ENCODE measurements around the gene SLC5A11. TPM values are rescaled to one million over a fixed set of nuclear protein-coding genes. Genes with fewer than 3 reads are reported as not detected.

The SLC5A11 gene
- total and polyA plus RNA-seq, 4 donors = 0.05 to 1.1 TPM; not detected in 2

GRCh38 chr16:24821129-24821528 lies 24.6 kb upstream of the SLC5A11 start:
- peaks cover 0 to 13% (median 0%) of the 10 kb centered on the region in 5 donors for H3K4me1 ChIP-seq (ENCODE audit: control insufficient read depth in 5 of 5, insufficient read depth in 5 of 5, low read length in 5 of 5)
- H3K27ac ChIP-seq (ENCODE audit: low read depth in 1 of 2, low read length in 1 of 2) = no peak overlapping the region
- 85 to 86% methylated on average over 9 of the region's 9 CpGs for WGBS, 2 donors
- H3K27me3 ChIP-seq (ENCODE audit: control insufficient read depth in 3 of 3, insufficient read depth in 3 of 3, low read length in 2 of 3) = no peaks in the 10 kb centered on the region
- DNase-seq = no peak
- TF ChIP-seq CTCF (IDR thresholded peaks at IDR 0.05; ENCODE audit: control extremely low read depth, extremely low read depth) = no peak
- no peaks in the 10 kb centered on the region for H3K9me3 ChIP-seq (ENCODE audit: control insufficient read depth in 4 of 4, insufficient read depth in 3 of 4, low read length in 3 of 4)
- peaks cover 48 to 59% (median 55%) of the 10 kb centered on the region in 4 donors for H3K36me3 ChIP-seq (ENCODE audit: control insufficient read depth in 4 of 4, insufficient read depth in 4 of 4, low read length in 4 of 4)
- H3K9ac ChIP-seq (ENCODE audit: insufficient read depth in 1 of 2, low read length in 2 of 2) = no peak overlapping the region
- no peak overlapping the region for H3K4me3 ChIP-seq
- ATAC-seq (ENCODE audit: insufficient read depth, low FRiP score) = no peak

- H3K36me3 ChIP-seq (ENCODE audit: control insufficient read depth in 4 of 4, insufficient read depth in 4 of 4, low read length in 4 of 4) = peaks cover 40 to 62% (median 46%) of the 10 kb centered on the region in 4 donors
Measured at GRCh38 chr16:24822542-24822941, 23.2 kb upstream of the SLC5A11 start.

GRCh38 chr16:24822974-24823373 lies 22.8 kb upstream of the SLC5A11 start:
- Histone ChIP-seq H3K9ac (ENCODE audit: insufficient read depth in 1 of 2, low read length in 2 of 2) (no peak overlapping the region), H3K36me3 (ENCODE audit: control insufficient read depth in 4 of 4, insufficient read depth in 4 of 4, low read length in 4 of 4) (peaks cover 35 to 60% (median 44%) of the 10 kb centered on the region in 4 donors), H3K27ac (ENCODE audit: low read depth in 1 of 2, low read length in 1 of 2) (no peak overlapping the region), H3K4me1 (ENCODE audit: control insufficient read depth in 5 of 5, insufficient read depth in 5 of 5, low read length in 5 of 5) (peaks cover 0 to 13% (median 0%) of the 10 kb centered on the region in 5 donors), H3K4me3 (no peak overlapping the region), H3K27me3 (ENCODE audit: control insufficient read depth in 3 of 3, insufficient read depth in 3 of 3, low read length in 2 of 3) (no peaks in the 10 kb centered on the region), H3K9me3 (ENCODE audit: control insufficient read depth in 4 of 4, insufficient read depth in 3 of 4, low read length in 3 of 4) (no peaks in the 10 kb centered on the region)
- 95 to 98% methylated on average over 8 of the region's 8 CpGs for WGBS, 2 donors
- ATAC-seq (ENCODE audit: insufficient read depth, low FRiP score) (no peak), DNase-seq (no peak)
- TF ChIP-seq CTCF (IDR thresholded peaks at IDR 0.05; ENCODE audit: control extremely low read depth, extremely low read depth) = no peak

More at GRCh38 chr16:24822542-24822941, 23.2 kb upstream of the SLC5A11 start:
- H3K27me3 ChIP-seq (ENCODE audit: control insufficient read depth in 3 of 3, insufficient read depth in 3 of 3, low read length in 2 of 3) = no peaks in the 10 kb centered on the region
- TF ChIP-seq CTCF (IDR thresholded peaks at IDR 0.05; ENCODE audit: control extremely low read depth, extremely low read depth) = no peak
- no peak overlapping the region for H3K4me3 ChIP-seq
- WGBS, 2 donors = 95 to 97% methylated on average over 10 of the region's 10 CpGs
- H3K27ac ChIP-seq (ENCODE audit: low read depth in 1 of 2, low read length in 1 of 2) = no peak overlapping the region
- H3K4me1 ChIP-seq (ENCODE audit: control insufficient read depth in 5 of 5, insufficient read depth in 5 of 5, low read length in 5 of 5) = peaks cover 0 to 13% (median 0%) of the 10 kb centered on the region in 5 donors
- DNase-seq (no peak), ATAC-seq (ENCODE audit: insufficient read depth, low FRiP score) (no peak)
- H3K9me3 ChIP-seq (ENCODE audit: control insufficient read depth in 4 of 4, insufficient read depth in 3 of 4, low read length in 3 of 4) = no peaks in the 10 kb centered on the region
- H3K9ac ChIP-seq (ENCODE audit: insufficient read depth in 1 of 2, low read length in 2 of 2) = no peak overlapping the region

- Histone ChIP-seq H3K4me3 (no peak overlapping the region), H3K27me3 (ENCODE audit: control insufficient read depth in 3 of 3, insufficient read depth in 3 of 3, low read length in 2 of 3) (no peaks in the 10 kb centered on the region), H3K4me1 (ENCODE audit: control insufficient read depth in 5 of 5, insufficient read depth in 5 of 5, low read length in 5 of 5) (no peaks in the 10 kb centered on the region), H3K36me3 (ENCODE audit: control insufficient read depth in 4 of 4, insufficient read depth in 4 of 4, low read length in 4 of 4) (peaks cover 12 to 52% (median 27%) of the 10 kb centered on the region in 4 donors), H3K9ac (ENCODE audit: insufficient read depth in 1 of 2, low read length in 2 of 2) (no peak overlapping the region), H3K9me3 (ENCODE audit: control insufficient read depth in 4 of 4, insufficient read depth in 3 of 4, low read length in 3 of 4) (no peaks in the 10 kb centered on the region), H3K27ac (ENCODE audit: low read depth in 1 of 2, low read length in 1 of 2) (no peak overlapping the region)
- TF ChIP-seq CTCF (IDR thresholded peaks at IDR 0.05; ENCODE audit: control extremely low read depth, extremely low read depth) = no peak
- WGBS, 2 donors = 77 to 85% methylated on average over 10 of the region's 10 CpGs
- ATAC-seq (ENCODE audit: insufficient read depth, low FRiP score) = no peak
- no peak for DNase-seq
Measured at GRCh38 chr16:24825696-24826095, 20.1 kb upstream of the SLC5A11 start.

All from lung (tissue), 12 donors.